Measurements from ENCODE around the gene ZDHHC20.
"Not testable (repeated sequence)": the region's sequence is repeated elsewhere in the genome, so short reads cannot be mapped to it uniquely, and the experiment has no call there.

DNA sequence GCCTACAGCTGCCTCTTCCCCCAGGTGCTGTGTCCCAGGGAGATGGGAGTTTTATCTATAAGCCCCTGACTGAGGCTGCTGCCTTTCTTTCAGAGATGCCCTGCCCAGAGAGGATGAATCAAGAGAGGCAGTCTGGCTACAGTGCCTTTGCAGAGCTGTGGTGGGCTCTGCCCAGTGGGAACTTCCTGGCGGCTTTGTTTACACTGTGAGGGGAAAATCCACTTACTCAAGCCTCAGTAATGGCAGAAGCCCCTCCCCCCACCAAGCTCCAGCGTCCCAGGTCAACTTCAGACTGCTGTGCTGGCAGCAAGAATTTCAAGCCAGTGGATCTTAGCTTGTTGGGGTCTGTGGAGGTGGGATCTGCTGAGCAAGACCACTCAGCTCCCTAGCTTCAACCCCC is 48.6 kb downstream of the ZDHHC20 start:
- TF ChIP-seq CTCF (IDR thresholded peaks at IDR 0.05; ENCODE audit: low read depth, low read length, poor library complexity, severe bottlenecking); EZH2phosphoT487 (IDR thresholded peaks at IDR 0.05; ENCODE audit: borderline replicate concordance, low read length): not testable (repeated sequence)

Data from DOHH2 (cell line).